Measurements from ENCODE around the gene ATF7.

- TF ChIP-seq CTCF (IDR thresholded peaks at IDR 0.05) (no peak), EZH2 (IDR thresholded peaks at IDR 0.05) (no peak)
These were observed 107.8 kb downstream of the ATF7 start for GRCh38 chr12:53518381-53518780.

All from neural progenitor cell (in vitro differentiated cells).